Breast epithelium (tissue), 4 donors: ENCODE results near the gene NRL. TPM values are rescaled to one million over a fixed set of nuclear protein-coding genes. Genes with fewer than 3 reads are reported as not detected.

Source experiments
- DNase-seq, 2 donors: peaks; one replicate each; pipeline ENCODE4 v3.0.0-alpha.2; 2019; ENCODE audit warnings: low spot score in 2 of 2
- H3K27ac ChIP-seq, 2 donors: fragments of 200-600 bp; sonication (generic) in 1 of 2; one replicate each; pipeline ENCODE4 v1.5.1; 2016 to 2019; ENCODE audit warnings: mild to moderate bottlenecking in 1 of 2
- H3K27me3 ChIP-seq, 2 donors: fragments of 200-600 bp; sonication (generic) in 1 of 2; one replicate each; pipeline versions ENCODE4 v1.5.1 to v1.6.0; 2017 to 2019; ENCODE audit warnings: control low read depth in 1 of 2, mild to moderate bottlenecking in 1 of 2
- H3K36me3 ChIP-seq: fragments of 200-600 bp; one replicate; pipeline ENCODE4 v1.5.1; 2019
- H3K4me1 ChIP-seq, 2 donors: fragments of 200-600 bp; sonication (generic); one replicate each; pipeline ENCODE4 v1.5.1; 2016 to 2019; ENCODE audit warnings: control low read depth in 1 of 2
- H3K4me3 ChIP-seq, 3 donors: fragments of 200-600 bp; sonication (generic); 1 replicate in 2 of 3; 2 replicates in 1 of 3; pipeline ENCODE4 v1.5.1; 2016 to 2019; ENCODE audit warnings: mild to moderate bottlenecking in 3 of 3, moderate library complexity in 2 of 3
- H3K9me3 ChIP-seq, 2 donors: fragments of 200-600 bp; sonication (generic) in 1 of 2; one replicate each; pipeline ENCODE4 v1.5.1; 2016 to 2019; ENCODE audit warnings: control low read depth in 1 of 2
- POLR2A ChIP-seq: fragments of 450-650 bp; IDR thresholded peaks from one replicate; pipeline ENCODE4 v1.6.1; 2016; ENCODE audit warnings: antibody characterized with exemption, mild to moderate bottlenecking, moderate library complexity
- POLR2AphosphoS5 ChIP-seq, 3 donors: sonication (generic); formaldehyde crosslinking; IDR thresholded peaks; one replicate each; pipeline ENCODE4 v1.6.1; 2017; ENCODE audit warnings: antibody characterized with exemption in 3 of 3
- intact Hi-C: fragments of 100-400 bp; cut with DNase I; formaldehyde crosslinking; loops from one replicate; pipeline ENCODE4 v1.15.1; 2023; ENCODE audit warnings: low total_unique reads
- total RNA-seq, 3 donors: library from RNA; depleted of rRNA; stranded (reverse); fragments of >200 nt; gene quantifications; one replicate each; pipeline ENCODE4 v1.1.0, GENCODE V29; 2016
- TF ChIP-seq, protein P1 (sequence below), 3 donors: fragments of 450-650 bp; IDR thresholded peaks; one replicate each; pipeline ENCODE4 v1.5.1; 2016 to 2017; ENCODE audit warnings: antibody characterized with exemption in 3 of 3, mild to moderate bottlenecking in 3 of 3, moderate library complexity in 3 of 3

NRL gene
- total RNA-seq, 3 donors from 2014 or later: 2.1 to 5.6 (median 2.5) TPM

- H3K36me3 ChIP-seq: no peaks in the 10 kb centered on the region
- H3K4me1 ChIP-seq: no peaks in the 10 kb centered on the region
- no peak overlapping the region for H3K4me3 ChIP-seq
- no peaks in the 10 kb centered on the region for H3K27me3 ChIP-seq
- H3K27ac ChIP-seq: no peak overlapping the region
- intact Hi-C loops: no loop called here
- DNase-seq: no peak
- no peaks in the 10 kb centered on the region for H3K9me3 ChIP-seq
- no peak for TF ChIP-seq POLR2A
- TF ChIP-seq, protein P1, sequence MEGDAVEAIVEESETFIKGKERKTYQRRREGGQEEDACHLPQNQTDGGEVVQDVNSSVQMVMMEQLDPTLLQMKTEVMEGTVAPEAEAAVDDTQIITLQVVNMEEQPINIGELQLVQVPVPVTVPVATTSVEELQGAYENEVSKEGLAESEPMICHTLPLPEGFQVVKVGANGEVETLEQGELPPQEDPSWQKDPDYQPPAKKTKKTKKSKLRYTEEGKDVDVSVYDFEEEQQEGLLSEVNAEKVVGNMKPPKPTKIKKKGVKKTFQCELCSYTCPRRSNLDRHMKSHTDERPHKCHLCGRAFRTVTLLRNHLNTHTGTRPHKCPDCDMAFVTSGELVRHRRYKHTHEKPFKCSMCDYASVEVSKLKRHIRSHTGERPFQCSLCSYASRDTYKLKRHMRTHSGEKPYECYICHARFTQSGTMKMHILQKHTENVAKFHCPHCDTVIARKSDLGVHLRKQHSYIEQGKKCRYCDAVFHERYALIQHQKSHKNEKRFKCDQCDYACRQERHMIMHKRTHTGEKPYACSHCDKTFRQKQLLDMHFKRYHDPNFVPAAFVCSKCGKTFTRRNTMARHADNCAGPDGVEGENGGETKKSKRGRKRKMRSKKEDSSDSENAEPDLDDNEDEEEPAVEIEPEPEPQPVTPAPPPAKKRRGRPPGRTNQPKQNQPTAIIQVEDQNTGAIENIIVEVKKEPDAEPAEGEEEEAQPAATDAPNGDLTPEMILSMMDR (IDR thresholded peaks at IDR 0.05): no peak
- TF ChIP-seq POLR2AphosphoS5 (IDR thresholded peaks at IDR 0.05): no peak
Observed at GRCh38 chr14:24067133-24068082, 47.3 kb downstream of the NRL start.

DNA sequence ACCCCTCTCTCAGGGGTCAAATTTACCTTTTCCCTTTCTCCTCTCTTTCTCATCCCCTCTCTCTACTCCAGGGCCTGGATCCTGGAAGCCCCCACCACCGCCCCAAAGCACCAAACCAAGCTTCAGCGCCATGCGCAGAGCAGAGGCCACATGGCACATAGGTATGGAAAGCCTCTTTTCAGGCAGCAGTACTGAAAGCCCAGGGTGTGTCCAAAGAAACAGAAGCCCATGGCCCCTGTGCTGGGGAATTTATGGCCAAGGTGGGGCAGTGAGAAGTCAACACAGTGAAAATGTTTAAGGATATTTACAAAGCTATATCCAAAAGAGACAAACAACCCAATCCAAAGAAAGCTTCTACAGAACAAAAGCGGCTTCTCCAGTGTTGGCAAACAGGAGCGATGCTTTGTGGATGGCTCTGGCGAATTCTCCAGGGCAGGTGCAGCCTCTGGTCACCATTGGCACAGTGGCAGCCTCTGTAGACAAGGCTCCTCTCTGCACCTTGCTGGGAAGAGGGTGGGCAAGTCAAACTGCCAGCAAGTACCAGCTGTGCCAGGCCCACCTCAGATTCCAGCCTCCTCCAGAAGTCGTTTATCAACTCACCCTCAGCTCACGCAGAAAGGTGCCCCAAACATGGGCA is 48.1 kb downstream of the NRL start:
- no peaks in the 10 kb centered on the region for H3K36me3 ChIP-seq

GRCh38 chr14:24065408-24065807 is 49.3 kb downstream of the NRL start:
- Histone ChIP-seq H3K4me1 (no peaks in the 10 kb centered on the region), H3K36me3 (no peaks in the 10 kb centered on the region), H3K27me3 (no peaks in the 10 kb centered on the region), H3K27ac (no peak overlapping the region), H3K9me3 (no peaks in the 10 kb centered on the region), H3K4me3 (no peak overlapping the region)
- intact Hi-C loops: no loop called here
- TF ChIP-seq POLR2AphosphoS5 (IDR thresholded peaks at IDR 0.05): no peak
- no peak for TF ChIP-seq POLR2A
- DNase-seq: no peak

More for the DNA sequence above, 48.1 kb downstream of the NRL start:
- Histone ChIP-seq H3K4me1 (no peaks in the 10 kb centered on the region), H3K27me3 (no peaks in the 10 kb centered on the region), H3K9me3 (no peaks in the 10 kb centered on the region), H3K4me3 (no peak overlapping the region), H3K27ac (no peak overlapping the region)
- intact Hi-C loops: no loop called here
- TF ChIP-seq, protein P1 (IDR thresholded peaks at IDR 0.05): no peak
- TF ChIP-seq POLR2A (no peak), POLR2AphosphoS5 (IDR thresholded peaks at IDR 0.05) (no peak)
- DNase-seq: no peak

DNA sequence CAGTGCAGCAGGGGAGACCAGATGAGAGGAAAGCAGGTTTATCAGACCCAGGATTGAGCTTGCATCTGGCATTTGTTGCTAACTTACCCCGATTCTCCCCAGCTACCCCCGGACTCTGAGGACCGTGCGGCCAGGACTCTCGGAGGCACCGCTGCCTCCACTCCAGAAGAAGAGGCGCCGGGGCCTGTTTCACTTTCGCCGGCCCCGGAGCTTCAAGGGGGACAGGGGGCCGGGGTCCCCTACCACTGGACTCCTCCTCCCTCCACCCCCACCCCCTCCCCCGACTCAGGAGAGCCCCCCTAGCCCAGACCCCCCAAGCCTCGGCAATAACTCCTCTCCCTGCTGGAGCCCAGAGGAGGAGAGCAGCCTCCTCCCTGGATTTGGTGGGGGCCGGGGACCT is 49.9 kb downstream of the NRL start:
- TF ChIP-seq POLR2A: no peak
- TF ChIP-seq POLR2AphosphoS5 (IDR thresholded peaks at IDR 0.05): no peak
- TF ChIP-seq, protein P1 (IDR thresholded peaks at IDR 0.05): no peak
- Histone ChIP-seq H3K27me3 (no peaks in the 10 kb centered on the region), H3K4me1 (no peaks in the 10 kb centered on the region), H3K4me3 (no peak overlapping the region), H3K27ac (no peak overlapping the region), H3K9me3 (no peaks in the 10 kb centered on the region), H3K36me3 (no peaks in the 10 kb centered on the region)
- intact Hi-C loops: no loop called here
- DNase-seq: no peak

- intact Hi-C loops: no loop called here
- no peak for TF ChIP-seq POLR2A
- TF ChIP-seq, protein P1 (IDR thresholded peaks at IDR 0.05): no peak
- TF ChIP-seq POLR2AphosphoS5 (IDR thresholded peaks at IDR 0.05): no peak
- H3K36me3 ChIP-seq: no peaks in the 10 kb centered on the region
- no peaks in the 10 kb centered on the region for H3K9me3 ChIP-seq
- no peak for DNase-seq
- no peaks in the 10 kb centered on the region for H3K4me1 ChIP-seq
- H3K27me3 ChIP-seq: no peaks in the 10 kb centered on the region
- no peak overlapping the region for H3K4me3 ChIP-seq
- no peak overlapping the region for H3K27ac ChIP-seq
Observed at GRCh38 chr14:24064091-24064795, 50.5 kb downstream of the NRL start.
